ENCODE data around the gene WDR64.
"Not testable (repeated sequence)": the region's sequence is repeated elsewhere in the genome, so short reads cannot be mapped to it uniquely, and the experiment has no call there.

The WDR64 gene

DNA sequence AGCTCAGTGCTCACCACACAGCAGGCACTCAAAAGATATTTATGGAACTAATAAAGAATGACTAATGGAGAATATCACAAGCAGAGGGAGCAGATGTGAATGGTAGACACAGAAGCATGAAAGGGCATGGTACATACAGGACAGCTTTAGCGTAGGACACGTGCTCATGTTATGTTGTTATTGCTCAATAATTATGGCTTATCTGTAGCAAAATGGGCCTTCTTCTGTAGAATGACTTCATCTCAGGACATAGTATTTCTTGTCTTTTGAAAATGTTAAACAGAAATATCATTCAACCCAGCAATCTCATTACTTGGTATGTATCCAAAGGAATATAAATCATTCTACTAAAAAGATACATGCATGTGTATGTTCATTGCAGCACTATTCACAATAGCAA lies 137.0 kb downstream of the WDR64 start:
- no peak for DNase-seq (ENCODE audit: low read depth in 2 of 2)

- no peak for DNase-seq (ENCODE audit: low read depth in 2 of 2)
These were observed 147.3 kb downstream of the WDR64 start for GRCh38 chr1:241799416-241799815.

DNA sequence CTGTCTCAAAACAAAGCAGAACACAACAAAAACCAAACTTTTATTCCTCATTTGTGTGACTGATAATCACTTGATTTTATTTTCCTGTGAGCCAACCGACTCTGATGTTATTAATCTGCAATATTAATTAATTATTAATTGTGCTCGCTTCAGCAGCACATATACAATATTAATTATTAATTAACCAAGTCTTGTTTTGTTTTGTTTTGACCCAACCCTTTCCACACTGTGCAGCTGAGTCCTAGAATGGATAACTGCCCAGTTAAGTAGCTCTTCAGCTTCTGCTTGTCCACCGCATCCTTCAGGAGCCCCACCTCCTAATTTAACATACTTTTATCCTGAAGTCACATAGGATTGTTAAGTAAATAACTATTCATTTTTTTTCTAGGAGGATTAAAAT lies 148.6 kb downstream of the WDR64 start:
- DNase-seq (ENCODE audit: low read depth in 2 of 2): no peak

- DNase-seq (ENCODE audit: low read depth in 2 of 2): no peak
These were observed 150.8 kb downstream of the WDR64 start for GRCh38 chr1:241802863-241803262.

- not testable (repeated sequence) for DNase-seq (ENCODE audit: low read depth in 2 of 2)
These were observed 152.6 kb downstream of the WDR64 start for GRCh38 chr1:241804706-241805105.

GRCh38 chr1:241808265-241808664 lies 156.2 kb downstream of the WDR64 start:
- no peak for DNase-seq (ENCODE audit: low read depth in 2 of 2)

GRCh38 chr1:241810769-241811405 lies 158.8 kb downstream of the WDR64 start:
- DNase-seq (ENCODE audit: low read depth in 2 of 2): no peak

DNA sequence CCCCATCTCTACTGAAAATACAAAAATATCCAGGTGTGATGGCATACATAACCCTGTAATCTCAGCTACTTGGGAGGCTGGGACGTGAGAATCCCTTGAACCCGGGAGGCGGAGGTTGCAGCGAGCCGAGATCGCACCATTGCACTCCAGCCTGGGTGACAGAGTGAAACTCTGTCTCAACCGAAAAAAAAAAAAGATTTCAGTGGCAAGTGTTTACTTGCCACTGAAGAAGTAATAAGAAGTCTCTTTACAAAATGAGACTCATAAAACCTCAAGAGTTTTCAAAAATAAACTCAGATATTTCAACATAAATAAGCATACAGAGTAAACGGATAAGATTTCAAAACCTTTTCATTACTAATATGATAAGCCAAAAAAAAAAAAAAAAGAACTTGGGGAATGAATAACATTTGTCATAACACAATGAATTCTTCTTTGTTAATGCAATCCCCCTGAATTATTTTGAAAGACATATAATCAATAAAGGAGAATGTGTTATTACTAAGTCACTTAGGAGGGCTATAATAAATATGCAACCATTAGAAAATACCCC lies 161.8 kb downstream of the WDR64 start:
- no peak for DNase-seq (ENCODE audit: low read depth in 2 of 2)

GRCh38 chr1:241816008-241816407 lies 163.9 kb downstream of the WDR64 start:
- DNase-seq (ENCODE audit: low read depth in 2 of 2): no peak

- no peak for DNase-seq (ENCODE audit: low read depth in 2 of 2)
These were observed 165.3 kb downstream of the WDR64 start for GRCh38 chr1:241817331-241817792.

GRCh38 chr1:241817956-241818612 lies 166.0 kb downstream of the WDR64 start:
- no peak for DNase-seq (ENCODE audit: low read depth in 2 of 2)

- DNase-seq (ENCODE audit: low read depth in 2 of 2): no peak
These were observed 167.3 kb downstream of the WDR64 start for GRCh38 chr1:241819340-241819866.

GRCh38 chr1:241821363-241821762 lies 169.3 kb downstream of the WDR64 start:
- DNase-seq (ENCODE audit: low read depth in 2 of 2): no peak

- DNase-seq (ENCODE audit: low read depth in 2 of 2): no peak
These were observed 170.8 kb downstream of the WDR64 start for GRCh38 chr1:241822846-241823245.

DNA sequence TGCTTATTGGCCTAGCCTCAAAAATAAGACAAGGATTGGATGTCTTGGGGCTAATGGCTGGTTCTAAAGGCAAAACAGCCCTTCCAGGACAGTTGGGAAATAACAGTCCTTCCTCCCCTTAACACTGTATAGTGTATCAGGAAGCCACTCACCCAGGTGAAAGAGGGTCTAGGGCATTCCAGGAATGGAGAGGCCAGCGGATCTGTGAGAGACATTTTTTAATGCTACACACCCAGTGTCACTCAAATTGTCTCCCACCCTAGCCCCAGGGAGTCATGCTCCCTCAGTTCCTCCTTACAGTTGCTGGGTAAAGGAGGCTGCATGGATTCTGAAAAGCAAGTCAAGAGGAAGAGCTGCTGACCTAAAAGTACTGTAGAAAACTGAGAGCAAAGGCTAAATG lies 171.8 kb downstream of the WDR64 start:
- DNase-seq (ENCODE audit: low read depth in 2 of 2): no peak

GRCh38 chr1:241825581-241825980 lies 173.5 kb downstream of the WDR64 start:
- no peak for DNase-seq (ENCODE audit: low read depth in 2 of 2)

GRCh38 chr1:241826613-241827012 lies 174.5 kb downstream of the WDR64 start:
- not testable (repeated sequence) for DNase-seq (ENCODE audit: low read depth in 2 of 2)

GRCh38 chr1:241827264-241827663 lies 175.2 kb downstream of the WDR64 start:
- DNase-seq (ENCODE audit: low read depth in 2 of 2): no peak

DNA sequence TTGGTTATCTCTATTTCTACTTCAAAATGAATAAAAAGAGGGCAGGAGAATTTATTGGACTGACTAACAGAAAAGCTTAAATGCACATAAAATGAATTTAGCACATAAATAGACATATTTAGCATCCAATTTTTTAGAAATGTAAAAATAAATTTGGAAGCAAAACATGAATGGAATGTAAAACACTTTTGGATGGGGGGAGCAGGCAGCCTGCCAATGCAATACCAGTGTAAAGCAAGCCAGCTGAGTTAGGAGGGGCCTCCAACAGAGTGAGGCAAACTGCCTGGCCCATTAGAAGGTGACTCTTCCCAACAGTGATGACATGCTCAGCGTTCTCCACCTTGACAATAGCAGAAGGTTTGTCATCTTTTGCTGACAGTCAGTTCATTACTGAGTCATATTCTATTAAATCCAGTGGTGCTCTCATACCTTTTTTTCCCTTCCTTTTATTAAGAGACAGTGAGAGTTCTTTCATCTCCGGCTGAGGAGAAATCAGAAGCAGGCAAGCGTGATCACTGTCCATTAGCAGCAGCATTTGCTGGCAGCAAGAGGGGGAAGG lies 176.5 kb downstream of the WDR64 start:
- DNase-seq (ENCODE audit: low read depth in 2 of 2): no peak

GRCh38 chr1:241829468-241829867 lies 177.4 kb downstream of the WDR64 start:
- no peak for DNase-seq (ENCODE audit: low read depth in 2 of 2)

DNA sequence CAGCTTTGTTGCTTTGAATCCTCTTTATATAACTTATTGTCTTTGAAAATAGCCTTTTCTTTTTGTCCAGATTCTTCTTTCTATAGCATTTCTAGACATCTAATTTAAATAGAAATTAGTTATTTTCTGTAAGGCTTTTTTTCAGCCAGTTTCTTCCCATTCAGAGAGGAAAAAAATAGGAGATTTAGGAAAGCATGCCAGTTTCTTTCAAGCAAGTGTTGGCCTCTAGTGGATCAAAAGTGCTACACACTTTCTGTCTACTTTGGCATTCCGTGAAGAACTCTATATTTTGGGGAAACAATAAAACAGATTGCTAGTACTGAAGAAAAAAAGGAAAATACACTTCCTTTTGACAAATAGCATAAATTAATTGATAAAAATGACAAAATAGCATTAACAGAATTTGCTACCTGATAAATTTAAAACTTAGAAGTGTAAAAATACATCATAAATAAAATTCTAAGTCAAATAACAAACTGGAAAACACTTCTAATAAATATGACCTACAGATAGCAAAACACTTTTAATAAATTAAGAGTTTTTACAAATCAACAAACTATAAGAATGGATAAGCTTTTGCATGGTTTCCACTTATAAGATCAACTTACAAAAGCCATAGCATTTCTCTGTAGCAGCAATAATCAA lies 182.8 kb downstream of the WDR64 start:
- no peak for DNase-seq (ENCODE audit: low read depth in 2 of 2)

GRCh38 chr1:241836941-241837340 lies 184.9 kb downstream of the WDR64 start:
- no peak for DNase-seq (ENCODE audit: low read depth in 2 of 2)

All from stimulated activated CD4-positive, alpha-beta T cell treated with anti-CD3 and anti-CD28 coated beads, Interleukin-15, amount 100 ng/mL, for 48 hours (primary cell).